Measurements from ENCODE around the gene PRKAG2.

DNA sequence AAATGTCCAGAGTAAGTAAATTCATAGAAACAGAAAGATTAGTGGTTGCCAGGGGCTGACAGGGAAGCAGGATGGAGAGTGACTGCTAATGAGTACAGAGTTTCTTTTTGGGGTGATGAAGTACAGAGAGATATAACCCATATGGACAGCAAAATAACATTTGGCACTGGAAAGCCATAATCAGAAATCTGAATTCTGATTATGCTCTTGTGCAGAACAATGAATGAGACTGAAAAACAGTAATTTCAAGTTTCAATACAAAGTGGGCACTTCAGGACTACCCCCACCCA, 361.7 kb downstream of the PRKAG2 start:
- TF ChIP-seq EP300 (IDR thresholded peaks at IDR 0.05; ENCODE audit: low read depth) = no peak
- TF ChIP-seq, protein P1, sequence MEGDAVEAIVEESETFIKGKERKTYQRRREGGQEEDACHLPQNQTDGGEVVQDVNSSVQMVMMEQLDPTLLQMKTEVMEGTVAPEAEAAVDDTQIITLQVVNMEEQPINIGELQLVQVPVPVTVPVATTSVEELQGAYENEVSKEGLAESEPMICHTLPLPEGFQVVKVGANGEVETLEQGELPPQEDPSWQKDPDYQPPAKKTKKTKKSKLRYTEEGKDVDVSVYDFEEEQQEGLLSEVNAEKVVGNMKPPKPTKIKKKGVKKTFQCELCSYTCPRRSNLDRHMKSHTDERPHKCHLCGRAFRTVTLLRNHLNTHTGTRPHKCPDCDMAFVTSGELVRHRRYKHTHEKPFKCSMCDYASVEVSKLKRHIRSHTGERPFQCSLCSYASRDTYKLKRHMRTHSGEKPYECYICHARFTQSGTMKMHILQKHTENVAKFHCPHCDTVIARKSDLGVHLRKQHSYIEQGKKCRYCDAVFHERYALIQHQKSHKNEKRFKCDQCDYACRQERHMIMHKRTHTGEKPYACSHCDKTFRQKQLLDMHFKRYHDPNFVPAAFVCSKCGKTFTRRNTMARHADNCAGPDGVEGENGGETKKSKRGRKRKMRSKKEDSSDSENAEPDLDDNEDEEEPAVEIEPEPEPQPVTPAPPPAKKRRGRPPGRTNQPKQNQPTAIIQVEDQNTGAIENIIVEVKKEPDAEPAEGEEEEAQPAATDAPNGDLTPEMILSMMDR (IDR thresholded peaks at IDR 0.05) = no peak
- no peak for TF ChIP-seq POLR2A (IDR thresholded peaks at IDR 0.05)

All from transverse colon (tissue), 3 donors.